ENCODE results near the gene HMGN4. TPM values are rescaled to one million over a fixed set of nuclear protein-coding genes. Genes with fewer than 3 reads are reported as not detected.

The HMGN4 gene
- total and polyA plus RNA-seq, 9 of the 15 experiments (the other 6 are each of a cell fraction or from before 2014, with no cell fraction given) = 35.4 to 134 (median 94.1) TPM

GRCh38 chr6:26491604-26492003 lies 46.6 kb upstream of the HMGN4 start (continued):
- TF ChIP-seq GTF3C2 (IDR thresholded peaks at IDR 0.05; ENCODE audit: borderline replicate concordance, extremely low read depth, insufficient read length) (no peak), MAFK (IDR thresholded peaks at IDR 0.05; ENCODE audit: low read length) (no peak), DNMT1 (IDR thresholded peaks at IDR 0.05) (no peak), GTF2F1 (IDR thresholded peaks at IDR 0.05; ENCODE audit: low read depth, low read length) (no peak), HNRNPLL (IDR thresholded peaks at IDR 0.05; ENCODE audit: low read depth, low read length, poor library complexity, severe bottlenecking) (no peak), PKNOX1 (IDR thresholded peaks at IDR 0.05) (no peak), CHD7 (IDR thresholded peaks at IDR 0.05; ENCODE audit: low read depth, low read length) (no peak), ETS2 (tag; IDR thresholded peaks at IDR 0.05; ENCODE audit: borderline replicate concordance, poor library complexity, severe bottlenecking) (no peak), BHLHE40 (IDR thresholded peaks at IDR 0.05; ENCODE audit: low read length) (no peak), BCL6 (CRISPR knock-in tag; IDR thresholded peaks at IDR 0.05) (no peak), ZNF140 (CRISPR knock-in tag; IDR thresholded peaks at IDR 0.05) (no peak), ARID2 (IDR thresholded peaks at IDR 0.05) (no peak), CBX1 (IDR thresholded peaks at IDR 0.05; ENCODE audit: low read depth) (no peak), OTX1 (CRISPR knock-in tag; IDR thresholded peaks at IDR 0.05) (no peak), ZFP1 (CRISPR knock-in tag; IDR thresholded peaks at IDR 0.05) (no peak)

All from K562 (cell line).